ENCODE results near the gene MPHOSPH9. TPM values are rescaled to one million over a fixed set of nuclear protein-coding genes. Genes with fewer than 3 reads are reported as not detected.

Gene MPHOSPH9
- total RNA-seq, 1 experiment from 2014 or later, result 72.3 TPM

GRCh38 chr12:123107926-123108681 is 124.8 kb downstream of the MPHOSPH9 start:
- Histone ChIP-seq H3K36me3 (ENCODE audit: control insufficient read depth, insufficient read depth, low read length) (no peaks in the 10 kb centered on the region), H3K27ac (ENCODE audit: low read length) (no peak overlapping the region), H3K9me3 (ENCODE audit: control insufficient read depth, insufficient read depth, low read depth, low read length) (no peaks in the 10 kb centered on the region), H3K27me3 (ENCODE audit: control insufficient read depth, insufficient read depth, low read length) (no peaks in the 10 kb centered on the region), H3K4me3 (ENCODE audit: low read depth in 2 of 2, low read length in 2 of 2) (no peak overlapping the region), H3K4me1 (ENCODE audit: control insufficient read depth, insufficient read depth, low read length) (peaks cover 5% of the 10 kb centered on the region)
- in situ Hi-C loops (cut with HindIII; ENCODE audit: low pct_unique_long_range_greater_than_20kb, low sequenced_read_pairs) (no loop called here), intact Hi-C loops (cut with micrococcal nuclease; ENCODE audit: unreplicated experiment) (no loop called here)
- no TSS peak for BruUV-seq (replicated peaks)
- POLR2A ChIA-PET, result no interaction called here
- DNase-seq (ENCODE audit: low read depth, low spot score), result no peak
- CTCF ChIA-PET, result interaction anchor here (0.5 kb wide), 1 partner anchor 15 kb away, joined by 3 read pairs; no protein-coding TSS in a partner anchor
- TF ChIP-seq CTCF (IDR thresholded peaks at IDR 0.05) (no peak), POLR2AphosphoS5 (IDR thresholded peaks at IDR 0.05; ENCODE audit: low read depth, low read length) (no peak), REST (IDR thresholded peaks at IDR 0.05; ENCODE audit: insufficient read depth in 1 of 2, low read depth in 2 of 2, low read length in 1 of 2) (no peak), SIN3A (IDR thresholded peaks at IDR 0.05; ENCODE audit: borderline replicate concordance, insufficient read depth, low read depth, low read length) (no peak), TCF7L2 (IDR thresholded peaks at IDR 0.05; ENCODE audit: low read depth, low read length) (no peak)
- no peak for ATAC-seq

- in situ Hi-C loops (cut with HindIII; ENCODE audit: low pct_unique_long_range_greater_than_20kb, low sequenced_read_pairs), result no loop called here
- no peak overlapping the region for H3K27ac ChIP-seq (ENCODE audit: low read length)
- intact Hi-C loops (cut with micrococcal nuclease; ENCODE audit: unreplicated experiment), result no loop called here
- no peak overlapping the region for H3K4me3 ChIP-seq (ENCODE audit: low read depth in 2 of 2, low read length in 2 of 2)
- CTCF ChIA-PET, result no interaction called here
- ATAC-seq, result no peak
- no peak for DNase-seq (ENCODE audit: low read depth, low spot score)
- no TSS peak for BruUV-seq (replicated peaks)
- no peaks in the 10 kb centered on the region for H3K36me3 ChIP-seq (ENCODE audit: control insufficient read depth, insufficient read depth, low read length)
- H3K4me1 ChIP-seq (ENCODE audit: control insufficient read depth, insufficient read depth, low read length), result peaks cover 15% of the 10 kb centered on the region
- POLR2A ChIA-PET, result interaction anchor here (0.6 kb wide), 1 partner anchor 9 kb away, joined by 3 read pairs; no protein-coding TSS in a partner anchor
- TF ChIP-seq TCF7L2 (IDR thresholded peaks at IDR 0.05; ENCODE audit: low read depth, low read length), result no peak
- TF ChIP-seq SIN3A (IDR thresholded peaks at IDR 0.05; ENCODE audit: borderline replicate concordance, insufficient read depth, low read depth, low read length), result no peak
- no peak for TF ChIP-seq CTCF (IDR thresholded peaks at IDR 0.05)
- no peak for TF ChIP-seq REST (IDR thresholded peaks at IDR 0.05; ENCODE audit: insufficient read depth in 1 of 2, low read depth in 2 of 2, low read length in 1 of 2)
- no peak for TF ChIP-seq POLR2AphosphoS5 (IDR thresholded peaks at IDR 0.05; ENCODE audit: low read depth, low read length)
- H3K9me3 ChIP-seq (ENCODE audit: control insufficient read depth, insufficient read depth, low read depth, low read length), result no peaks in the 10 kb centered on the region
- H3K27me3 ChIP-seq (ENCODE audit: control insufficient read depth, insufficient read depth, low read length), result no peaks in the 10 kb centered on the region
These were observed 126.1 kb downstream of the MPHOSPH9 start for GRCh38 chr12:123106640-123107359.
